Keratinocyte (primary cell): ENCODE results near the gene LRRN3. TPM values are rescaled to one million over a fixed set of nuclear protein-coding genes. Genes with fewer than 3 reads are reported as not detected.

Source experiments
- DNase-seq: peaks from one replicate; pipeline ENCODE4 v3.0.0-alpha.2; 2011; ENCODE audit warnings: low read depth, missing footprints, low spot score
- FAIRE-seq: peaks from 2 replicates; lab custom pipeline; 2011; peaks lifted over from hg19 to GRCh38; lab: Jason Lieb, UNC
- H2AFZ ChIP-seq: 2 replicates; pipeline ENCODE4 v1.6.0; 2012; ENCODE audit warnings: low read length, control low read depth, inconsistent platforms; ENCODE audit not compliant: control insufficient read depth
- H3K27ac ChIP-seq: 2 replicates; pipeline ENCODE4 v1.5.1; 2011; ENCODE audit warnings: low read length; ENCODE audit not compliant: control insufficient read depth, insufficient read depth
- H3K27me3 ChIP-seq: 3 replicates; pipeline ENCODE4 v1.6.0; 2011; ENCODE audit warnings: low read length; ENCODE audit not compliant: control insufficient read depth, insufficient read depth; ENCODE audit errors: extremely low read depth
- H3K36me3 ChIP-seq, 2 experiments: 2 replicates in 1 of 2; 3 replicates in 1 of 2; pipeline ENCODE4 v1.5.1; 2011; ENCODE audit warnings: low read length in 2 of 2, mild to moderate bottlenecking in 1 of 2; ENCODE audit not compliant: control insufficient read depth in 2 of 2, insufficient read depth in 2 of 2; ENCODE audit errors: extremely low read depth in 1 of 2
- H3K4me1 ChIP-seq: 3 replicates; pipeline ENCODE4 v1.5.1; 2011; ENCODE audit warnings: low read length; ENCODE audit not compliant: control insufficient read depth, insufficient read depth; ENCODE audit errors: extremely low read depth
- H3K4me2 ChIP-seq: 3 replicates; pipeline ENCODE4 v1.6.0; 2011; ENCODE audit warnings: low read depth, low read length; ENCODE audit not compliant: control insufficient read depth, insufficient read depth; ENCODE audit errors: extremely low read depth
- H3K4me3 ChIP-seq, 3 experiments: fragments of 200-600 bp in 1 of 3; sonication (generic) in 1 of 3; 2 replicates in 2 of 3; 3 replicates in 1 of 3; pipeline ENCODE4 v1.5.1; 2011 to 2016; ENCODE audit warnings: low read length in 3 of 3, mild to moderate bottlenecking in 3 of 3, control low read depth in 2 of 3, inconsistent platforms in 1 of 3, low read depth in 1 of 3, mixed read lengths in 1 of 3, mixed run types in 1 of 3, moderate library complexity in 1 of 3; ENCODE audit not compliant: control insufficient read depth in 2 of 3, insufficient read depth in 2 of 3; ENCODE audit errors: extremely low read depth in 1 of 3
- H3K79me2 ChIP-seq: 2 replicates; pipeline ENCODE4 v1.6.0; 2012; ENCODE audit warnings: low read length; ENCODE audit not compliant: control insufficient read depth, insufficient read depth
- H3K9ac ChIP-seq: 3 replicates; pipeline ENCODE4 v1.6.0; 2011; ENCODE audit warnings: low read length; ENCODE audit not compliant: control insufficient read depth, insufficient read depth; ENCODE audit errors: extremely low read depth
- H3K9me1 ChIP-seq: 3 replicates; pipeline ENCODE4 v1.6.0; 2011; ENCODE audit warnings: low read length; ENCODE audit not compliant: control insufficient read depth, insufficient read depth; ENCODE audit errors: extremely low read depth
- H3K9me3 ChIP-seq: 2 replicates; pipeline ENCODE4 v1.5.1; 2012; ENCODE audit warnings: low read depth, low read length; ENCODE audit not compliant: control insufficient read depth
- H4K20me1 ChIP-seq: 3 replicates; pipeline ENCODE4 v1.6.0; 2011; ENCODE audit warnings: low read length; ENCODE audit not compliant: control insufficient read depth, insufficient read depth; ENCODE audit errors: extremely low read depth
- EZH2 ChIP-seq: IDR thresholded peaks from one replicate; pipeline ENCODE4 v1.6.1; 2012; ENCODE audit warnings: inconsistent platforms, mild to moderate bottlenecking, low read length, moderate library complexity
- dilution Hi-C: fragments of 300-500 bp; cut with MboI; formaldehyde crosslinking; loops from one replicate; pipeline ENCODE4 v1.7.0; 2020; ENCODE audit warnings: low sequenced_read_pairs; ENCODE audit not compliant: extremely low pct_ligation_motif_present
- polyA plus RNA-seq, 5 experiments: library from polyadenylated mRNA; depleted of rRNA in 3 of 5; stranded (reverse) in 3 of 5; stranded (forward) in 1 of 5; unstranded in 1 of 5; fragments of >200 nt; gene quantifications; 1 replicate in 1 of 5; 2 replicates in 3 of 5; 3 replicates in 1 of 5; pipeline versions ENCODE4 v1.2.1 to v1.2.3, GENCODE V29; 2011 to 2012; ENCODE audit warnings: missing spikeins in 2 of 5, low read depth in 1 of 5, low replicate concordance in 1 of 5
- TF ChIP-seq, protein P1 (sequence below), 3 experiments: IDR thresholded peaks in 1 of 3; conservative IDR thresholded peaks in 1 of 3; optimal IDR thresholded peaks in 1 of 3; 2 replicates in 2 of 3; 3 replicates in 1 of 3; pipeline versions ENCODE3 to v1.5.1; 2011; ENCODE audit warnings: low read length in 3 of 3, mild to moderate bottlenecking in 3 of 3, moderate library complexity in 2 of 3, control low read depth in 1 of 3, inconsistent platforms in 1 of 3; ENCODE audit not compliant: insufficient read depth in 2 of 3; ENCODE audit errors: extremely low read depth in 1 of 3

Gene LRRN3
- polyA plus RNA-seq, 1 donor (not counting 4 experiments of a cell fraction or from before 2014, with no cell fraction given) = not detected

DNA sequence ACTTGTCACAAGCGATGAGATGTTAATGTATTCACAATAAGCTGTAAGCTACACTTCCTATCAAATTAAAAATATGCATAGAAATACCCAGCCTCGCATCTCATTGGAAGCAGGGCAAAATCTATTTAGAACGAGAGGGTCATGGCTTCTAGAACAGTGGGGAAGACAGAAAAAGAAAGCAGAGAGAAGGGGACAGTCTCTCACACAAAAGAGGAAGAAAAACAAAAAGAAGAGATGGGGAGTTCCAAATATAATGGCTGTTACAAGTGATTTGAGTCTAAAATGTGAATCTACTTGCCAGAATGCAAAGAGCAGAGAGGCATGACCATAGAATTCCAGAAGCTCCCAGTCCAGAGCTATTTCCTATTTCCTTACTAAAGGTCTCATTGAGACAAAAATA is 13.8 kb downstream of the LRRN3 start:
- dilution Hi-C loops = no loop called here
- TF ChIP-seq, protein P1, sequence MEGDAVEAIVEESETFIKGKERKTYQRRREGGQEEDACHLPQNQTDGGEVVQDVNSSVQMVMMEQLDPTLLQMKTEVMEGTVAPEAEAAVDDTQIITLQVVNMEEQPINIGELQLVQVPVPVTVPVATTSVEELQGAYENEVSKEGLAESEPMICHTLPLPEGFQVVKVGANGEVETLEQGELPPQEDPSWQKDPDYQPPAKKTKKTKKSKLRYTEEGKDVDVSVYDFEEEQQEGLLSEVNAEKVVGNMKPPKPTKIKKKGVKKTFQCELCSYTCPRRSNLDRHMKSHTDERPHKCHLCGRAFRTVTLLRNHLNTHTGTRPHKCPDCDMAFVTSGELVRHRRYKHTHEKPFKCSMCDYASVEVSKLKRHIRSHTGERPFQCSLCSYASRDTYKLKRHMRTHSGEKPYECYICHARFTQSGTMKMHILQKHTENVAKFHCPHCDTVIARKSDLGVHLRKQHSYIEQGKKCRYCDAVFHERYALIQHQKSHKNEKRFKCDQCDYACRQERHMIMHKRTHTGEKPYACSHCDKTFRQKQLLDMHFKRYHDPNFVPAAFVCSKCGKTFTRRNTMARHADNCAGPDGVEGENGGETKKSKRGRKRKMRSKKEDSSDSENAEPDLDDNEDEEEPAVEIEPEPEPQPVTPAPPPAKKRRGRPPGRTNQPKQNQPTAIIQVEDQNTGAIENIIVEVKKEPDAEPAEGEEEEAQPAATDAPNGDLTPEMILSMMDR (optimal IDR thresholded peaks at IDR 0.05 in 1 of 3, IDR thresholded peaks at IDR 0.05 in 1 of 3, conservative IDR thresholded peaks at IDR 0.05 in 1 of 3; ENCODE audit: extremely low read depth in 1 of 3, insufficient read depth in 2 of 3, low read length in 3 of 3) = no peak
- no peak for TF ChIP-seq EZH2
- Histone ChIP-seq H3K4me3 (no peak overlapping the region), H3K27me3 (no peaks in the 10 kb centered on the region), H3K36me3 (no peaks in the 10 kb centered on the region), H3K27ac (no peak overlapping the region), H4K20me1 (no peaks in the 10 kb centered on the region), H3K9me3 (no peaks in the 10 kb centered on the region), H3K9me1 (no peaks in the 10 kb centered on the region), H3K4me1 (no peaks in the 10 kb centered on the region), H3K79me2 (no peaks in the 10 kb centered on the region), H2AFZ (no peak overlapping the region), H3K9ac (no peak overlapping the region), H3K4me2 (no peak overlapping the region)
- DNase-seq (no peak), FAIRE-seq (no peak)

- Histone ChIP-seq H3K9me3 (no peaks in the 10 kb centered on the region), H3K9me1 (no peaks in the 10 kb centered on the region), H3K27me3 (no peaks in the 10 kb centered on the region), H3K4me3 (no peak overlapping the region), H4K20me1 (no peaks in the 10 kb centered on the region), H3K27ac (no peak overlapping the region), H3K36me3 (no peaks in the 10 kb centered on the region), H3K9ac (no peak overlapping the region), H3K4me1 (no peaks in the 10 kb centered on the region), H3K79me2 (no peaks in the 10 kb centered on the region), H2AFZ (no peak overlapping the region), H3K4me2 (no peak overlapping the region)
- TF ChIP-seq, protein P1 (optimal IDR thresholded peaks at IDR 0.05 in 1 of 3, IDR thresholded peaks at IDR 0.05 in 1 of 3, conservative IDR thresholded peaks at IDR 0.05 in 1 of 3; ENCODE audit: extremely low read depth in 1 of 3, insufficient read depth in 2 of 3, low read length in 3 of 3) = no peak
- no peak for TF ChIP-seq EZH2
- FAIRE-seq (no peak), DNase-seq (no peak)
- dilution Hi-C loops = no loop called here
Observed at GRCh38 chr7:111105269-111105668, 14.3 kb downstream of the LRRN3 start.
